ENCODE results near the gene CREBBP. TPM values are rescaled to one million over a fixed set of nuclear protein-coding genes. Genes with fewer than 3 reads are reported as not detected.

CREBBP gene
- total RNA-seq, 4 donors from 2014 or later = 48.2 to 112 (median 74.9) TPM

DNA sequence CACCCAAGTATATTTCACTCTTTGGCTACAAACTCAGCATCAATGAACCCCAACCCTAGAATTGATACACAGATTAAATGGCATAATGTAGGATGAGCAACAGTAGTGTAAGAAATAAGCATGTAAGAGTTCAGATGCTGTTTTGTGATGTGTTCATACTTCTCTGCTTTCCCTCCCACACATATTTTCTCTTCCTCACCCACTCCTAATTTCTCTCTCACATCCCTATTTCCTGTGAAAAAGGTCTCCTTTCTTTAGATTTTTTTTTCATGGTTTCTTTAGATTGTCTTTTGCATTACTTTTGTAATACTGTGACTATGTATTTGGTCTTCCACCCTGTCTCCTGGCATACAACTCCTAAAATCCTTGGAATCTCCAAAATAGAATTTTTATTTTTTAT lies 21.7 kb downstream of the CREBBP start:
- no peak for TF ChIP-seq POLR2AphosphoS5 (IDR thresholded peaks at IDR 0.05)
- no peak for TF ChIP-seq EP300 (IDR thresholded peaks at IDR 0.05)
- TF ChIP-seq POLR2A (IDR thresholded peaks at IDR 0.05; ENCODE audit: low read depth) = no peak
- TF ChIP-seq, protein P1, sequence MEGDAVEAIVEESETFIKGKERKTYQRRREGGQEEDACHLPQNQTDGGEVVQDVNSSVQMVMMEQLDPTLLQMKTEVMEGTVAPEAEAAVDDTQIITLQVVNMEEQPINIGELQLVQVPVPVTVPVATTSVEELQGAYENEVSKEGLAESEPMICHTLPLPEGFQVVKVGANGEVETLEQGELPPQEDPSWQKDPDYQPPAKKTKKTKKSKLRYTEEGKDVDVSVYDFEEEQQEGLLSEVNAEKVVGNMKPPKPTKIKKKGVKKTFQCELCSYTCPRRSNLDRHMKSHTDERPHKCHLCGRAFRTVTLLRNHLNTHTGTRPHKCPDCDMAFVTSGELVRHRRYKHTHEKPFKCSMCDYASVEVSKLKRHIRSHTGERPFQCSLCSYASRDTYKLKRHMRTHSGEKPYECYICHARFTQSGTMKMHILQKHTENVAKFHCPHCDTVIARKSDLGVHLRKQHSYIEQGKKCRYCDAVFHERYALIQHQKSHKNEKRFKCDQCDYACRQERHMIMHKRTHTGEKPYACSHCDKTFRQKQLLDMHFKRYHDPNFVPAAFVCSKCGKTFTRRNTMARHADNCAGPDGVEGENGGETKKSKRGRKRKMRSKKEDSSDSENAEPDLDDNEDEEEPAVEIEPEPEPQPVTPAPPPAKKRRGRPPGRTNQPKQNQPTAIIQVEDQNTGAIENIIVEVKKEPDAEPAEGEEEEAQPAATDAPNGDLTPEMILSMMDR (IDR thresholded peaks at IDR 0.05) = no peak
- Histone ChIP-seq H3K27me3 (no peaks in the 10 kb centered on the region), H3K4me3 (no peak overlapping the region), H3K9me3 (no peaks in the 10 kb centered on the region), H3K4me1 (peaks cover 76 to 100% (median 96%) of the 10 kb centered on the region in 4 donors), H3K36me3 (no peaks in the 10 kb centered on the region), H3K27ac (replicated peaks in 1 of 4) (no peak overlapping the region)
- intact Hi-C loops (cut with DNase I) = no loop called here
- DNase-seq (ENCODE audit: extremely low spot score) = no peak

- no peak for DNase-seq (ENCODE audit: extremely low spot score)
- no peaks in the 10 kb centered on the region for H3K9me3 ChIP-seq
- no peaks in the 10 kb centered on the region for H3K27me3 ChIP-seq
- no peak overlapping the region for H3K4me3 ChIP-seq
- TF ChIP-seq POLR2AphosphoS5 (IDR thresholded peaks at IDR 0.05) = peak; percentile 63 to 71
- TF ChIP-seq, protein P1 (IDR thresholded peaks at IDR 0.05) = no peak
- 40% methylated on average over 12 of the region's 12 CpGs for WGBS
- H3K36me3 ChIP-seq = no peaks in the 10 kb centered on the region
- H3K4me1 ChIP-seq = peaks cover 68 to 100% (median 87%) of the 10 kb centered on the region in 4 donors
- intact Hi-C loops (cut with DNase I) = no loop called here
- H3K27ac ChIP-seq (replicated peaks in 1 of 4) = peak overlapping the region; percentile 36 to 52 (median 38)
Observed at GRCh38 chr16:3857189-3858043, 23.1 kb downstream of the CREBBP start.

DNA sequence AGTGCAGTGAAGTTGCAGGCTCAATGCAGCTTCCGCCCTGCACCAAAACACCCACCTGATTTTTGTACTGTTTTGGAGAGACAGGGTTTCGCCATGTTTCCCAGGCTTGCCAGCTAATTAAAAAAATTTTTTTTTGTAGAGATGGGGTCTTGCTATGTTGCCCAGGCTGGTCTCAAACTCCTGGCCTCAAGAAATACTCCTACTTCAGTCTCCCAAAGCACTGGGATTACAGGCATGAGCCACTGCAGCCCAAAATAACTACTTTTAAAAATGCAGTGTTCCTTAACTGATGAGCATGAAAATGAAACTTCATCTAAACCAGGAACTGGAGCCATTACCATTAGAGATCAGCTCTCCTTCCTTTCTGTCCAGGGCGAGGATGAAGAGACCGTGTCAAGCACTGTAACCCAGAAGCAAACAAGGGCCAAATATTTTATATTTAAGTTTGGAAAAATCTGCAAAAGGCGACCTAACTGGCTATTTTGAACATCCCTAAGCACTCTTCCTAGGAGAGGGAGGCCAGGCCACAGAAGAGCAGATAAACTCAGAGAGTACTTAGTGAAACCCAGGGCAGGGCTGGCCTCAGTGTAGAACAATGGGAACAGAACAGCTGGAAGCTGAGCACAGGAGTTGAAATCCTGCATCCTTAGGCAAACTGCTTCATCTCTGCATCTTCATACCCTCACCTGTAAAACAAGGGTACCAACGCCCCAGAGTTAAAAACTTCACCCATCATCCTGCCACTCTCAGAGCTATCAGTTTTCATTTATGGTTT lies 24.0 kb downstream of the CREBBP start:
- Histone ChIP-seq H3K27ac (replicated peaks in 1 of 4) (peak overlapping the region; percentile 23 to 52 (median 38)), H3K27me3 (no peaks in the 10 kb centered on the region), H3K4me3 (no peak overlapping the region), H3K4me1 (peaks cover 60 to 92% (median 78%) of the 10 kb centered on the region in 4 donors), H3K36me3 (no peaks in the 10 kb centered on the region), H3K9me3 (no peaks in the 10 kb centered on the region)
- TF ChIP-seq POLR2A (IDR thresholded peaks at IDR 0.05; ENCODE audit: low read depth) = no peak
- no peak for TF ChIP-seq EP300 (IDR thresholded peaks at IDR 0.05)
- TF ChIP-seq POLR2AphosphoS5 (IDR thresholded peaks at IDR 0.05) = no peak
- TF ChIP-seq, protein P1 (IDR thresholded peaks at IDR 0.05) = no peak
- 72% methylated on average over 6 of the region's 6 CpGs for WGBS
- DNase-seq (ENCODE audit: extremely low spot score) = no peak
- intact Hi-C loops (cut with DNase I) = no loop called here

DNA sequence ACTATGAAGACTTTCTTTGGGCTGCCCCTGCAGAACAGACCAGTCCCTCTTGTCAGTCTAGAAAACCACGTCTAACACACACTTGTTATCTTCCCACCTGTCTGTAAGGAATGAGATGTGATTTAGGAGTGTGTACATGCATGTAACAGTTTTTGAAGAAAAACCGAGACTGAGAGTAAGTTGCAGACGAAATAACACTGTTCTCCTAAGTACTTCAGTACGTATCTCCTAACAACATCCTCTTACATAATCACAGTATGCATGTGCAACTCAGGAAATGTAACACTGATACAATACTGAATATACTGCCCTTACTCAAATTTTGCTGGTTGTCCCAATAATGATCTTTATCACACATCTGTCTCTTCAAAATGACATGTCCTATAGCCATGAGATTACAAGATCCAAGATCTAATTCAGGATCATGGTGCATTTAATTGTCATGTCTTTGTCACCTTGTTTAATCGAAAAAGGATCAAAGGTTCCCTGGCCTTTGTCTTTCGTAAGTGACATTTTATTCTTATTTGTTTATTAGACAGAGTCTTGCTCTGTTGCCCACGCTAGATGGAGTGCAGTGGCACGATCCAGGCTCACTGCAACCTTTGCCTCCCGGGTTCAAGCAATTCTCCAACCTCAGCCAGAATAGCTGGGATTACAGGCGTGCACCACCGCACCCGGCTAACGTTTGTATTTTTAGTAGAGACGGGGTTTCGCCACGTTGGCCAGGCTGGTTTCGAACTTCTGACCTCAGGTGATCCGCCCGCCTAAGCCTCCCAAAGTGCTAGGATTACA lies 25.6 kb downstream of the CREBBP start:
- Histone ChIP-seq H3K27ac (replicated peaks in 1 of 4) (peak overlapping the region in 1 of 4 donors; percentile 34), H3K4me3 (no peak overlapping the region), H3K36me3 (peaks cover 7 to 9% (median 8%) of the 10 kb centered on the region in 4 donors), H3K9me3 (no peaks in the 10 kb centered on the region), H3K27me3 (no peaks in the 10 kb centered on the region), H3K4me1 (peaks cover 55 to 86% (median 78%) of the 10 kb centered on the region in 4 donors)
- intact Hi-C loops (cut with DNase I) = no loop called here
- no peak for DNase-seq (ENCODE audit: extremely low spot score)
- 62% methylated on average over 17 of the region's 19 CpGs for WGBS
- no peak for TF ChIP-seq EP300 (IDR thresholded peaks at IDR 0.05)
- TF ChIP-seq, protein P1 (IDR thresholded peaks at IDR 0.05) = no peak
- no peak for TF ChIP-seq POLR2AphosphoS5 (IDR thresholded peaks at IDR 0.05)
- no peak for TF ChIP-seq POLR2A (IDR thresholded peaks at IDR 0.05; ENCODE audit: low read depth)
